Measurements from ENCODE around the gene TRPV3. TPM values are rescaled to one million over a fixed set of nuclear protein-coding genes. Genes with fewer than 3 reads are reported as not detected.

The TRPV3 gene
- total RNA-seq, 2 experiments from 2014 or later = 0.06 TPM; not detected in 1

DNA sequence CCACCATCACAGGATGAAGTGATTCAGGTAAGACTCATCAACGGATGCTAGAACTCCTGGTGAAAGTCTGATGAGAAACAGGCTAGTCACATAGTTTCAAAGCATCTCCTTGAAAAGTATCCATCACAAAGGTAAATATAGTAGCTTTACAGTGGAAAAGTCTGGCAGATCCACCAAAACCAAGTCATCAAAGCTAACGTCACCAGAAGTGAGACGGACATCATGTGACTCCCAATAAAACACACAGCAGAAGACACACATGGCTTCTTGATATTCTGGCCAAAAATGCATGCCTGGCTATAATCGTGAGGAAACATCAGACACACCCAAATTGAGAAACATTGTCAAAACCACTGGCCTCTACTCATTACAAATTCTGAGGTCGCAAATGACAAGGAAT lies 17.9 kb upstream of the TRPV3 start:
- Histone ChIP-seq H3K27ac (ENCODE audit: low read depth, low read length, poor library complexity, severe bottlenecking) (no peak overlapping the region), H3K4me2 (ENCODE audit: low read length) (no peak overlapping the region), H3K4me3 (ENCODE audit: low read depth, low read length, poor library complexity, severe bottlenecking) (no peak overlapping the region), H4K20me1 (ENCODE audit: insufficient read depth, low read length) (no peaks in the 10 kb centered on the region), H3K4me1 (ENCODE audit: insufficient read depth, low read length, poor library complexity, severe bottlenecking) (peaks cover 37% of the 10 kb centered on the region), H3K9me3 (ENCODE audit: low read length) (no peaks in the 10 kb centered on the region), H2AFZ (ENCODE audit: low read length) (no peak overlapping the region), H3K79me2 (ENCODE audit: insufficient read depth, low read depth, low read length) (no peaks in the 10 kb centered on the region), H3K36me3 (ENCODE audit: insufficient read depth, low read length) (no peaks in the 10 kb centered on the region), H3K9me2 (ENCODE audit: insufficient read depth, low read length) (no peaks in the 10 kb centered on the region)
- BruUV-seq (replicated peaks) = no TSS peak
- no peak for TF ChIP-seq EZH2phosphoT487 (IDR thresholded peaks at IDR 0.05; ENCODE audit: borderline replicate concordance, low read depth, low read length)
- TF ChIP-seq, protein P1, sequence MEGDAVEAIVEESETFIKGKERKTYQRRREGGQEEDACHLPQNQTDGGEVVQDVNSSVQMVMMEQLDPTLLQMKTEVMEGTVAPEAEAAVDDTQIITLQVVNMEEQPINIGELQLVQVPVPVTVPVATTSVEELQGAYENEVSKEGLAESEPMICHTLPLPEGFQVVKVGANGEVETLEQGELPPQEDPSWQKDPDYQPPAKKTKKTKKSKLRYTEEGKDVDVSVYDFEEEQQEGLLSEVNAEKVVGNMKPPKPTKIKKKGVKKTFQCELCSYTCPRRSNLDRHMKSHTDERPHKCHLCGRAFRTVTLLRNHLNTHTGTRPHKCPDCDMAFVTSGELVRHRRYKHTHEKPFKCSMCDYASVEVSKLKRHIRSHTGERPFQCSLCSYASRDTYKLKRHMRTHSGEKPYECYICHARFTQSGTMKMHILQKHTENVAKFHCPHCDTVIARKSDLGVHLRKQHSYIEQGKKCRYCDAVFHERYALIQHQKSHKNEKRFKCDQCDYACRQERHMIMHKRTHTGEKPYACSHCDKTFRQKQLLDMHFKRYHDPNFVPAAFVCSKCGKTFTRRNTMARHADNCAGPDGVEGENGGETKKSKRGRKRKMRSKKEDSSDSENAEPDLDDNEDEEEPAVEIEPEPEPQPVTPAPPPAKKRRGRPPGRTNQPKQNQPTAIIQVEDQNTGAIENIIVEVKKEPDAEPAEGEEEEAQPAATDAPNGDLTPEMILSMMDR (conservative IDR thresholded peaks at IDR 0.05; ENCODE audit: low read length) = no peak
- intact Hi-C loops (cut with micrococcal nuclease; ENCODE audit: unreplicated experiment) = no loop called here
- ChIA-PET POLR2A (interaction anchor here (0.7 to 1.2 kb wide), 2 partner anchors 27 to 186 kb away, joined by 4 to 9 read pairs; no protein-coding TSS in a partner anchor), CTCF (ENCODE audit: unreplicated experiment) (no interaction called here)
- no peak for DNase-seq (ENCODE audit: low spot score)

DNA sequence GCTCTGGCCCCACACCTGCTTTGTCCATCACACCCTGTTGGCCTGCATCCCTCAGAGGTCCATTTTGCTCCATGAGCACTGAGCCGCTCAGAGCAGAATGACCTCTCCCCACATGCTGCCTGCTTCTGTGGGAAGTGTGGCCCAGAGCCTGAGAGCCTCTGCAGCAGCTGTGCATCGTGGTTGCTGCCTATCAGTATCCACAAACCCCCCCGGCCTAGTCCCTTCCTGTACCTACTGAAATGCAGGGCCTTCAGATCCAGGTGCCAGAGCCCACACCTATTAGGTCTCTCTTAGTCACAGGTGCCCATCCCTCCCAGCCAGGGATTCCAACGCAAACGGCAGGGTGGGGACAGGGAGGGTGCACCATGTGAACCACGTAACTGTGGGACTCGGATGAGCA lies 16.6 kb upstream of the TRPV3 start:
- TF ChIP-seq, protein P1 (conservative IDR thresholded peaks at IDR 0.05; ENCODE audit: low read length) = no peak
- TF ChIP-seq EZH2phosphoT487 (IDR thresholded peaks at IDR 0.05; ENCODE audit: borderline replicate concordance, low read depth, low read length) = no peak
- BruUV-seq (replicated peaks) = no TSS peak
- Histone ChIP-seq H4K20me1 (ENCODE audit: insufficient read depth, low read length) (no peaks in the 10 kb centered on the region), H3K9me2 (ENCODE audit: insufficient read depth, low read length) (no peaks in the 10 kb centered on the region), H3K4me2 (ENCODE audit: low read length) (no peak overlapping the region), H3K36me3 (ENCODE audit: insufficient read depth, low read length) (no peaks in the 10 kb centered on the region), H3K27ac (ENCODE audit: low read depth, low read length, poor library complexity, severe bottlenecking) (no peak overlapping the region), H3K9me3 (ENCODE audit: low read length) (no peaks in the 10 kb centered on the region), H3K4me1 (ENCODE audit: insufficient read depth, low read length, poor library complexity, severe bottlenecking) (peaks cover 39% of the 10 kb centered on the region), H3K79me2 (ENCODE audit: insufficient read depth, low read depth, low read length) (no peaks in the 10 kb centered on the region), H2AFZ (ENCODE audit: low read length) (no peak overlapping the region), H3K4me3 (ENCODE audit: low read depth, low read length, poor library complexity, severe bottlenecking) (no peak overlapping the region)
- ChIA-PET CTCF (ENCODE audit: unreplicated experiment) (interaction anchor here (0.6 kb wide), 1 partner anchor 722 kb away, joined by 19 read pairs; no protein-coding TSS in a partner anchor), POLR2A (no interaction called here)
- no peak for DNase-seq (ENCODE audit: low spot score)
- intact Hi-C loops (cut with micrococcal nuclease; ENCODE audit: unreplicated experiment) = no loop called here

DNA sequence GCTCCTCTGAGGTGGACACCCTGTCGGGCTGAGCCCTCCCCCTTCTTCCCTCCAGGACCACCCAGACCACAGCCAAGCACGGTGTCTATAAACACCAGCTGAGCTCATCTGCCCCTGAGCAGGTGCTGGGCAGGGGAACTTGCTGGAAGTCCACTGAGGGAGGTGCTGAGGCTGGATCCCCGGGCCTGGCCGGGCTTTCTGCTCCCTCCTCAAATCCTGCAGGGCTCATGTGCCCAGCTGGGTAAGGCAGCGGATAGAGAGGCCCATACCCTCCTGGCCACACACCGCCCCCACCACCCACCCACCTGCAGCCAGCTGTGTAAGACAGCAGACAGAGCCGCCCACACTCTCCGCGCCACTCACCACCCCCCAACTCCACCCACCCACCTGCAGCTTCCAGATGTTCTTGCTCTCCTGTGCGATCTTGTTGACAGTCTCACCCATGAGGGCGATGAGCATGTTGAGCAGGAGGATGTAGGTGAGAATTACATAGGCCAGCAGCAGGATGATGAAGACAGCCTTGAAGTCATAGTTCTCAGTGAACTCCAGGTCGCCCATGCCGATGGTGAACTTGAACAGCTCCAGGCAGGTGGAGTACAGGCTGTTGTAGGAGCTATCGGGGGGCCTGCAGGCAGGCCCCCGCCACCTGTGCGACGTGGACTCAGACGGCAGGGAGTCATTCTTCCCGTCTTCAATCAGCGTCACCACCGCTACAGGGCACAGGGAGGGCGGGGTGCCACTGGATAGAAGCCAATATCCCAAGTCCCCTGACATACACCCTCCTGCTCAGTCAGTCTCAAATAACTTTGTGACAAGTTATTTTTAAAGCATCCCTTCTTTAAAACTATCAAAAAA lies 15.9 kb upstream of the TRPV3 start:
- POLR2A ChIA-PET = interaction anchor here (0.8 to 1.3 kb wide), 2 partner anchors 18 to 47 kb away, joined by 3 read pairs; no protein-coding TSS in a partner anchor
- Histone ChIP-seq H3K9me2 (ENCODE audit: insufficient read depth, low read length) (no peaks in the 10 kb centered on the region), H4K20me1 (ENCODE audit: insufficient read depth, low read length) (no peaks in the 10 kb centered on the region), H3K4me2 (ENCODE audit: low read length) (peak overlapping the region; percentile 62), H3K79me2 (ENCODE audit: insufficient read depth, low read depth, low read length) (no peaks in the 10 kb centered on the region), H3K36me3 (ENCODE audit: insufficient read depth, low read length) (no peaks in the 10 kb centered on the region), H3K4me1 (ENCODE audit: insufficient read depth, low read length, poor library complexity, severe bottlenecking) (peaks cover 39% of the 10 kb centered on the region), H2AFZ (ENCODE audit: low read length) (no peak overlapping the region), H3K27ac (ENCODE audit: low read depth, low read length, poor library complexity, severe bottlenecking) (peak overlapping the region; percentile 45), H3K4me3 (ENCODE audit: low read depth, low read length, poor library complexity, severe bottlenecking) (no peak overlapping the region), H3K9me3 (ENCODE audit: low read length) (no peaks in the 10 kb centered on the region)
- TF ChIP-seq, protein P1 (conservative IDR thresholded peaks at IDR 0.05; ENCODE audit: low read length) = no peak
- TF ChIP-seq EZH2phosphoT487 (IDR thresholded peaks at IDR 0.05; ENCODE audit: borderline replicate concordance, low read depth, low read length) = no peak
- CTCF ChIA-PET (ENCODE audit: unreplicated experiment) = interaction anchor here (0.6 kb wide), 2 partner anchors 721 to 722 kb away, joined by 3 to 19 read pairs; no protein-coding TSS in a partner anchor
- BruUV-seq (replicated peaks) = no TSS peak
- intact Hi-C loops (cut with micrococcal nuclease; ENCODE audit: unreplicated experiment) = loop anchor here (1.0 kb wide), 1 partner anchor 15 kb away; no protein-coding TSS in a partner anchor
- peak; percentile 87 for DNase-seq (ENCODE audit: low spot score)

Measured in OCI-LY7 (cell line).